Posterior vena cava (tissue), 2 donors: ENCODE measurements around the gene IFRD2. TPM values are rescaled to one million over a fixed set of nuclear protein-coding genes. Genes with fewer than 3 reads are reported as not detected.

Experiments used
- DNase-seq: peaks from one replicate; pipeline ENCODE4 v3.0.0-alpha.2; 2020; ENCODE audit warnings: low spot score
- intact Hi-C, 2 donors: fragments of 100-400 bp; cut with DNase I; formaldehyde crosslinking; loops; one replicate each; pipeline versions ENCODE4 v1.14.1 to v1.14.2; 2022 to 2023
- total RNA-seq, 2 donors: library from RNA; stranded (reverse); fragmentation: NEBNext Ultra II Directional; extraction: Animal tissue kit (Norgen Biotek cat#: 25700); gene quantifications; one replicate each; pipeline ENCODE4 v1.2.1, GENCODE V29; 2021
- donor health status: DM: yes; HTN: yes; CAD: no.
- donor health status: DM: yes; HTN: yes; CAD: no.

IFRD2 gene
- total RNA-seq, 2 donors from 2014 or later, result 47.3 to 53.3 TPM

DNA sequence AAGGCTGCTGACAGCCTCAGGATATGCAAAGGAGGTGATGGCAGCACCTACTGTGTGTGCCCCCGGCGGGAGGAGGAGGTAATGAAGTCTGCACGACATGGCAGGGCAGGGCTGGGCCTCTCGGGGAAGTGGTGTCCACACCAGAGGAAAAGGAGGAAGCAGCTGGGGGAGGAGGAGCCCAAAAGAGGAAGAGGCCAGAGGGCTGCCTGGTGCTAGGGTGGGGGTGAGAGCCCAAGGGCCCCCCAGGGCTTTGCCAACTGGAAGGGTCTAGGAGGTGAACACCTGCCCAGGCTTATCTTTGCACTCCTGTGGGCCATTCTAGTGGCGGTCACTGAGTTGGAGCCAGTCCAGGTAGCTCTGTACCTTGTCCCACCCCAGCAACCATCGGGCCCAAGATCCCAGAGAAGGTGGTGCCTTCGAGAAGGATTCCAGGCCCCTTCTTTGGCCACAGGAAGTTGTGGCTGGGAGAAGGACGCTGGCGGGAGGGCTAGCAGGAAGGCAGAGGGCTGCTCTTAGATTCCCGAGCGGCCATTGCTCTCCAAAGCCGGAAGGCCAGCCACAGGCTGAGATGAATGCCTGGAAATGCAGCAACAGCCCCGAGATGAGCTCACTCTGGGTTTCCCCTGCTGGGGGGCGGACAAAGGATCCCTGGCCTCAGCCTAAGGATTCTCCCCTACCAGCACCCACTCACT is 49.2 kb downstream of the IFRD2 start:
- intact Hi-C loops, result no loop called here
- peak; percentile 93 for DNase-seq

DNA sequence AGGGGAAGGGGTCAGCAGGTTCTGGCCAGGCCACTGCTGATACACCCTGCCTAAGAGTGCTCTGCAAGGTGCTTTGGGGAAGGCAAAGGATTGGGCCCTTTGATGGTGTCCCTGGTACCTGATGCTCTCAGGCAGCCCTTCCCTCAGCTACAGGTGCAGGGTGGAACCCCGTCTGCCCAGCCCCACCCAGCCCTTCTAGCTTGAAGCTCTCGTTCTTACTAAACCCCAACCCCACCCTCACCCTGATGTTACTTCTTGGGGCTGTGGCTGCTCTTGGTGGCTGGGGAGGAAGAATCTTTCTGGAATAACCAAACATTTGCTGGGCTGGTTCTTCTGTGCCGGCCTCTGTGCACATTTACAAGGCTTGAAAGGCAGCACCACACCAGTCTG is 49.9 kb downstream of the IFRD2 start:
- DNase-seq, result no peak
- intact Hi-C loops, result no loop called here

DNA sequence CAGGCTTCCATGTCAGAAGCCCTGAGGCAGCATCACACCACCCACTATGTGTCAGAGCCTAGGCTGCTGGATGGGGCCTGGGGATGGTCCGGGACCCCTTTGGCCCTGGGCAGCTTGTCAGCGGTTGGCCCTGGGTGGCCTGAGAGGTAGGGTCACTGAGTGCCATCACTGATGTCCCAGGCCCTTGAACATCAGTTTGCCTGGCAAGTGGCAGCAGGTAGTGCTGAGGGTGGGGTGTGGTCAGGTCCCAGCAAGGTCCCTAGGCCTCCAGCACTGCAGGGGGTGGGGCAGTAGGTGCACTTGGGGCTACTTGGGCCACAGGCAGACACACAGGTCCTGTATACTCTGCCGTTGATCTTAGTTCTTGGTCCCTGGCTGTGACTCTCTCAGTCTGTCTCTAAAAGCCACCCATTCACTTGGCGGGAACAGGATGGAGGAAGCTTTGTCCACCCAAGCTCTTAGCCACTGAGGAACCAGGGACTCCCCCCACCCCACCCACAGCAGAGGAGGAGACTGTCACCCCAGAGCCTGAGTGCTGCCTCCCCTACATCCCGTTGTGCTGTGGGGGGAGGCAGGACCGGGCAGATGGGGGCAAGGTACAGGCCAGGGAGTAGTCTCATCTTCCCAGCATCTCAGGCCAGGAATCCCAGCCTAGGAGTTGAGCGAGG is 50.4 kb downstream of the IFRD2 start:
- intact Hi-C loops, result no loop called here
- DNase-seq, result no peak

DNA sequence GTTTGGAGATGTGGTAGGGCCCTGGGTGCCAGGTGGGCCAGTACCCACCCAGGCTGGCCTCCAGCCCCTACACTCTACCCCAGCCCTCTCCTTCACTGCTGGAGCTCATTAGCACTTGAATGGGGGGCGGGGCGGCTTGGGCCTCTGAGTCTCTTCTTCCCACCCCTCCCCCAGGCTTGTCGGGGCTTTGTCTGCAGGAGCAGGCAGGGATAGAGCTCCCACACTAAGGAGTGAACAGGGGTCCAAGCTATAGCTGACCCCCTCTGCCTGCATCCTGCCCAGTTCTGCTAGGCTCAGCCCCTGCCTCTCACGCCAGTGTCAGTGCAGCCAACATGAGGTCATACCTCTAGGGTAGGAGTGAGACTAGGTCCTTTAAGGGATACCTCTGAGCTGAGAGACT is 51.1 kb downstream of the IFRD2 start:
- intact Hi-C loops, result no loop called here
- no peak for DNase-seq

- intact Hi-C loops, result no loop called here
- DNase-seq, result no peak
These were observed 52.6 kb downstream of the IFRD2 start for GRCh38 chr3:50239649-50240048.

GRCh38 chr3:50238549-50239026 is 53.6 kb downstream of the IFRD2 start:
- intact Hi-C loops, result no loop called here
- peak; percentile 93 for DNase-seq

GRCh38 chr3:50237754-50238548 is 54.3 kb downstream of the IFRD2 start:
- DNase-seq, result peak; percentile 96
- intact Hi-C loops, result no loop called here

Other genes starting within 250 kb of the IFRD2 start
- gene RBM5, start 203.5 kb downstream of the IFRD2 start, total RNA-seq, result 100 to 1,000 TPM in 1 of 2 donors, 10 to 100 TPM in 1; 83.5 to 108 TPM
- gene SEMA3F, start 137.1 kb downstream of the IFRD2 start, total RNA-seq, result 10 to 100 TPM; 27.8 to 48.0 TPM
- not detected for gene GNAT1, start 100.8 kb downstream of the IFRD2 start, total RNA-seq
- under 1 TPM; 0.37 to 0.62 TPM for gene SLC38A3, start 87.2 kb downstream of the IFRD2 start, total RNA-seq
- 100 to 1,000 TPM; 261 to 265 TPM for gene GNAI2, start 56.2 kb downstream of the IFRD2 start, total RNA-seq
- gene SEMA3B, start 23.3 kb downstream of the IFRD2 start, total RNA-seq, result 10 to 100 TPM; 18.6 to 39.7 TPM
- under 1 TPM in 1 of 2 donors, not detected in 1; 0.37 TPM for gene LSMEM2, start 13.3 kb downstream of the IFRD2 start, total RNA-seq
- 1 to 10 TPM; 2.5 to 3.9 TPM for gene HYAL3, start 7.0 kb upstream of the IFRD2 start, total RNA-seq
- gene NAA80, start 7.0 kb upstream of the IFRD2 start, total RNA-seq, result 10 to 100 TPM in 1 of 2 donors, 1 to 10 TPM in 1; 9.1 to 11.1 TPM
- gene HYAL1, start 11.1 kb upstream of the IFRD2 start, total RNA-seq, result 10 to 100 TPM; 10.6 to 11.7 TPM
- gene HYAL2, start 30.3 kb upstream of the IFRD2 start, total RNA-seq, result 100 to 1,000 TPM in 1 of 2 donors, 10 to 100 TPM in 1; 95.2 to 130 TPM
- gene TUSC2, start 35.8 kb upstream of the IFRD2 start, total RNA-seq, result 10 to 100 TPM; 19.1 to 22.4 TPM
- gene RASSF1, start 48.4 kb upstream of the IFRD2 start, total RNA-seq, result 10 to 100 TPM; 31.3 to 40.3 TPM
- under 1 TPM; 0.23 to 0.24 TPM for gene ZMYND10, start 53.3 kb upstream of the IFRD2 start, total RNA-seq
- 10 to 100 TPM; 10.6 to 17.4 TPM for gene NPRL2, start 58.3 kb upstream of the IFRD2 start, total RNA-seq
- gene CYB561D2, start 58.4 kb upstream of the IFRD2 start, total RNA-seq, result 10 to 100 TPM in 1 of 2 donors, 1 to 10 TPM in 1; 7.9 to 10.5 TPM
- gene TMEM115, start 67.1 kb upstream of the IFRD2 start, total RNA-seq, result 10 to 100 TPM; 29.3 TPM
- 1 to 10 TPM; 2.0 to 2.6 TPM for gene CACNA2D2, start 211.2 kb upstream of the IFRD2 start, total RNA-seq